ENCODE results near the gene CHP2. TPM values are rescaled to one million over a fixed set of nuclear protein-coding genes. Genes with fewer than 3 reads are reported as not detected.
"Not testable (repeated sequence)": the region's sequence is repeated elsewhere in the genome, so short reads cannot be mapped to it uniquely, and the experiment has no call there.

CHP2 gene
- 10 to 100 TPM in 2 of 12 donors, 1 to 10 TPM in 2, under 1 TPM in 5, not detected in 3; 0.09 to 16.3 (median 0.31) TPM for polyA plus RNA-seq (ENCODE audit: insufficient read length in 12 of 12)
- long read RNA-seq, donor 1, transcript CHP2-201 (7 exons, 2,382 nt): major isoform, 82 of 97 reads
- long read RNA-seq, donor 1, partial matches to known transcripts: 15 of 97 reads
- long read RNA-seq, donor 1, other reads (novel, unspliced or antisense): 0 of 97 reads
- long read RNA-seq, donor 2: 0 reads
- long read RNA-seq, donor 3, partial matches to known transcripts: 0 of 1 reads
- long read RNA-seq, donor 3, other reads (novel, unspliced or antisense): 0 of 1 reads
- long read RNA-seq, donor 4: 0 reads
- long read RNA-seq, donor 5: 0 reads
- long read RNA-seq, donor 6: 0 reads
- long read RNA-seq, donor 7: 0 reads
- long read RNA-seq, donor 8, partial matches to known transcripts: 0 of 1 reads
- long read RNA-seq, donor 8, other reads (novel, unspliced or antisense): 0 of 1 reads
- long read RNA-seq, donor 9, partial matches to known transcripts: 0 of 1 reads
- long read RNA-seq, donor 9, other reads (novel, unspliced or antisense): 0 of 1 reads
- long read RNA-seq, donor 10: 0 reads
- long read RNA-seq, donor 11: 0 reads

DNA sequence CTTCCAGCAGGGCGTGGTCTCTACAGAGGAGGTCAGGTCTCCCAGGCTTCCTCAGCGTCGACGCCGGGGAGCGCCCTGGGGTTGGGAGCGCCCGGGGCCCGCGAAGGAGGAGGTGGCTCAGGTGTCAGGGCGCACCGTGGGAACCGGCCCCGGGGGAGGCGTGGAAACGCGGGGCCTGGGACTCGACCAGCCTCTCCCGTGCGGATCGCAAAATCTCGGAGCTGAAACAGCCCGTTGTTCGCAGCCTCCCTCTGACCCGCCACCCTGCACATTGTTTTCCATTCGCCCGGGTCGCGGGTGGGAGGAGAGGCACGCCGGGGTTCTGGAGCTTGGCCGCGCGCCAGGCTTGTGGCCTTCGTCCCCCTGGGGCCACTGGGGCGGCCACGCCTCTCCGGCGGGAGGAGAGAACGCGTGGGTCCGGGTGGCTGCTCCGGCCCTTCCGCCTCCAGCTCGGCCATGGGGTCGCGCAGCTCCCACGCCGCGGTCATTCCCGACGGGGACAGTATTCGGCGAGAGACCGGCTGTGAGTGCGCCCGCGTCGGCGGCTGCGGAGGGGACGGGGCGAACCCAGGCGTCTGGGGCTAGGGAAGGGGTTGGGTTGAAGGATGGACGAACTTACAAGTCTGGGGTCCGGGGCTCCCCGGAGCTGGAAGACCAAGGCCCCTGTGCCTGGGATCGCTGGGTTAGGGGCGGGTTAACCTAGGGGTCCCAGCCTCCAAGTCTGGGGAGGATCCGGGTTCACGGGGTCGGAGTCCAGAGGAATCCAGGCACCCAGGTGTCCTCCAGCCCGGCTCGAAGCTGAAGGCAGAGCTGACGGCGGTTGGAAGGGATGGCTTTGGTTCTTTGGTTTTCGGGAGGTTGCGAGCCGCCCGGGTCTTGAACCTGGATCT is at the start of gene CHP2:
TSS of gene CHP2 (plus strand) at position 433 of the 890 bp plus-strand sequence. CDS start at position 457, 24 bp downstream.
- no peak for DNase-seq

DNA sequence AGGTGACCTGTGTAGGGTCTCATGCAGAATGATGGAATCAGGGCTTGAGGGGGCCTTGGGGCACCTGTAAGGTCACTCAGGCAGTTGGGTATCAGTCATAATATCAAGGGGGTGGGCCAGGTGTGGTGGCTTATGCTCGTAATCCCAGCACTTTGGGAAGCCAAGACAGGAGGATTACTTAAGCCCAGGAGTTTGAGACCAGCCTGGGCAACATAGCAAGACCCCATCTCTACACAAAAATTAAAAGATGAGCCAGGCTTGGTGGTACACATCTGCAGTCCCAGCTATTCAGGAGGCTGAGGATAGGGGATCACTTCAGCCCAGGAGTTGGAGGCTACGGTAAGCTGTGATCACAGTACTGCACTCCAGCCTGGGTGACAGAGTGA is 49.3 kb upstream of the CHP2 start:
- DNase-seq: no peak

DNA sequence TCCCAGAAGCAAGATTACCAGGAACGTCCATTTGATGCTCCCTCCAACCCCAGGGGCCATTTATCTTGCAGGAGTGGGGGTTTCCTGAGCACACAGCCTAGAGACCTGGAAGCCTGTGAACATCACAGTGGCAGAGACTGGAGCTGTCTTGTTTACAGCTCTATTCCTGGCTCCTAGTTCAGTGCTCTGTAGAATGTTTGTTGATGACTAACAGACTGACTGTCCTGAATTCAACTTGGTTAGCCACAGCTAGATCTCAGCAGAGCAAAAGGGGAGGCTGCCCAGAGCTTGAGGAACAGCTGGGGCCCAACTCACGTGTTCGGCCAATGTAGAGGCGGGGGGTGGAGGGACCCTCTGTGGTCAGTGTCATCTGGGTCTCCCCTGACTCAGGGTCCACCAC is 48.4 kb upstream of the CHP2 start:
- DNase-seq: no peak

DNA sequence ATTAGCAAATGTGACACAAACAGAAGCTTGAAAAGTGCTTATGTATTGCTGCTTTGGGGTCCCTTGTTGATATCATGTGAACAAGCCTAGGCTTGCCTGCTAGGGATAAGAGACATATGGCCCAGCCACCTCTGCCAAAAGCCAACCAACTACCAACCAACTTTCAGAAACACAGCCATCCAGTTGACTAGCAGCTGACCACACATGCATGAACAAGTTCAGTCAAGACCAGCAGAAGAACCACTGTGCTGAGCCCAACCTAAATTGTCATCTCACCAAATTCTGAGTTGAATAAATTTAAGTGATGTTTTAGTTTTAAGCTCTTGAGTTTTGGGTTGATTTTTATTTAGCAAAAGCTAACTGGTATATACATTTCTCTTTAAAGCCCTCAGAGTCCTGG is 45.3 kb upstream of the CHP2 start:
- no peak for DNase-seq

DNA sequence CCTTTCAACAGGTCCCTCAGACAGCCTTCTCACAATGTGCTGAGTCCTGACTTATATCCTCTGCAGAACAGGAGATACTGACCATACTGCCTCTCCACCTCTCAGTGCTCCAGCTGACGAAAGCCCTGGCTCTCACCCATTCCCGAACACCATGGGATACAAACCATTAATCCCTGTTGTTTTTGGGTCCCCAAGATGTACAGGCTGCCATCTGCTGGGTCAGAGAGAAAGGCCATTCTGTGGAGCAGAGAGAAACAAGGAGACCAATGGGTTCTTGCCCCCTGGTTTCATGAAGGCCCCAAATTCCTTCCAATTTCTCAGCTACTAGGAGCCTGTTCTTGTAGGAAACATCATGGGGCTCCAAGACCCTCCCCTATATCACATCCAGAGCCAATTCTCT is 44.8 kb upstream of the CHP2 start:
- DNase-seq: no peak

DNA sequence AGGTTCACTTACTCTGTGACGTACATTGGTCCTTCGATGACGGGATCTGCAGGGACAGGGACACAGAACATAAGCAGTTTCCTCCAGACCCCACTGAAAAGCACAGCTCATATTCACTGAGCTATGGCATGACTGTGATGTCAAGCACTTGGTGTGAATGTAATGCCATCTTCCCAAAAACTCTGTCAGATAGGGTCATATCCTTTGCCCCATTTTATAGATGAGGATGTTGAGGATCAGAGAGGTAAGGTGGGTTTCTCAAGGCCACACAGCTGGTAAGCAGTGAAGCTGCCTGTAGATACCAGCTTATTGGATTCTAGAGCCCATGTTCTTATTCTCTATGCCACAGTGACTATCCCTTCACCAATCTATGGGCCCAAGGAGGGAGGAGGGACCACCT is 44.3 kb upstream of the CHP2 start:
- no peak for DNase-seq

DNA sequence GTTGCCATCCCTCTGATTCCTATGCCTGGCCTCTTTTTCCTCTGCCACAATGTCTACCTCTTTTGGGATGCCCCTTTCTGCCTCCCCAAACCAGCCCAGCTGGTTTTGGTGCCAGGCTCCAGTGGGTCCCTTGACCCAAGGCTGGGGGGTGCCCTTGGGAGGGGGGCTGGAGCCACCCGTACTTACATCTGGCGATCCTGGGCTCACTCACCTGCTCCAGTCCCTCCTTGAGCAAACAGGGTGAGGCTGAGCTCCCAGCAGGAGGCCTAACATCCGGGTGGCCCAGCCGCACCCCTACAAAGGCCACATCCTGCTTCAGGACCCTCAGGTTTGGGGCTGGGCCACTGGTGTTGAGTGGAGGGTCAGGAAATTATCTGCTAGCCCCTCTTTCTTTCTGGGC is 43.0 kb upstream of the CHP2 start:
- no peak for DNase-seq

DNA sequence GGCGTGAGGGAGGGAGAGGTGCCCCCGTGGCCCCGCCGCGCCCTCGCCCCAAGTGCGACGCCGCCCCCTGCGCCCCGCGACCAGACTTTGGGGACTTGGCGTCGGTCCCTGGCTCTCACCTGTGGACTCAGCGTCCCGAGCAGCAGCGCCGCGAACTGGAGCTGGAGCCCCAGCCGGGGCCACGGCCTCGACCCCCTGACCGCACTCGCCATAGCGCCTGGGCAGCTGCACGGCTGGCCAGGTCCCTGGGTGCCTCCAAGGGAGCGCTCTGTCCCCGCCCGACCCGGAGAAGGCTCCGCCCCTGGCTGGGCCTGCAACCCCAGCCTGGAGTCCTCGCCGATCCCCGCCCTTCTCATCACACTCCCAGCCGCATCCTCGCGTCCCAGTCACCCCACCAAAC is 41.9 kb upstream of the CHP2 start, which contains the start of gene ERN2:
TSS of gene ERN2 (minus strand) at position 247 of the 400 bp plus-strand sequence. CDS start at position 212, 35 bp downstream.
- no peak for DNase-seq

DNA sequence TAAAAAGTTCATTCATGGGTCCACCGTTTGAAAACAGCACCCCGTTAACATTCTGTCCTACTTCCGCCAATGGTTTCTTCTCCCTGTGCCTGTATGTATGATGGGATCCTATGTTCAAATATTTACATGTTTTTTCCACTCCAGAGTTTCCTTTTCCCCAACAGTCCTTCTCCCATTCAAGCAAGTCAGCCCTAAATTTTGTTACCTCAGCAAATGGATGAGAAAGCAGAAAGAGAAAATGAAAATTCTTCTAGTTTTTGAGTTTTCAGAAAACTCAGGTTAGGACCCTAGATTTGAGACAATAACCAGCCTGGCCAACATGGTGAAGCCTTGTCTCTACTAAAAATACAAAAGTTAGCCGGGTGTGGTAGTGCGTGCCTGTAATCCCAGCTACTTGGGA is 38.3 kb upstream of the CHP2 start:
- DNase-seq: no peak

DNA sequence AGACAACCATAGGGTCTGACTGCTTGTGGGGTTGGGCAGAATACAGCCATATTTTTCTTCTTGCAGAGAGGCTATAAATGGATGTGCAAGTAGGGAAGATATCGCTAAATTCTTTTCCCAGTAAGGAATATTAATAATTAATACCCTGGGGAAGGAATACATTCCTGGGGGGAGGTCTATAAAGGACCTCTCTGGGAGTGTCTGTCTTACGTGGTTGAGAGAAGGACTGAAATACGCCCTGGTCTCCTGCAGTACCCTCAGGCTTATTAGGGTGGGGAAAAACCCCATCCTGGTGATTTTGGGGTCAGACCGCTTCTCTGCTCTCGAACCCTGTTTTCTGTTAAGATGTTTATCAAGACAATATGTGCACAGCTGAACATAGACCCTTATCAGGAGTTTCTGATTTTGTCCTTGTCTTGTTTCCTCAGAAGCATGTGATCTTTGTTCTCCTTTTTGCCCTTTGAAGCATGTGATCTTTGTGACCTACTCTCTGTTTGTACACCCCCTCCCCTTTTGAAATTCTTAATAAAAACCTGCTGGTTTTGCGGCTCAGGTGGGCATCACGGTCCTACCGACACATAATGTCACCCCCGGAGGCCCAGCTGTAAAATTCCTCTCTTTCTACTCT is 32.1 kb upstream of the CHP2 start:
- not testable (repeated sequence) for DNase-seq

DNA sequence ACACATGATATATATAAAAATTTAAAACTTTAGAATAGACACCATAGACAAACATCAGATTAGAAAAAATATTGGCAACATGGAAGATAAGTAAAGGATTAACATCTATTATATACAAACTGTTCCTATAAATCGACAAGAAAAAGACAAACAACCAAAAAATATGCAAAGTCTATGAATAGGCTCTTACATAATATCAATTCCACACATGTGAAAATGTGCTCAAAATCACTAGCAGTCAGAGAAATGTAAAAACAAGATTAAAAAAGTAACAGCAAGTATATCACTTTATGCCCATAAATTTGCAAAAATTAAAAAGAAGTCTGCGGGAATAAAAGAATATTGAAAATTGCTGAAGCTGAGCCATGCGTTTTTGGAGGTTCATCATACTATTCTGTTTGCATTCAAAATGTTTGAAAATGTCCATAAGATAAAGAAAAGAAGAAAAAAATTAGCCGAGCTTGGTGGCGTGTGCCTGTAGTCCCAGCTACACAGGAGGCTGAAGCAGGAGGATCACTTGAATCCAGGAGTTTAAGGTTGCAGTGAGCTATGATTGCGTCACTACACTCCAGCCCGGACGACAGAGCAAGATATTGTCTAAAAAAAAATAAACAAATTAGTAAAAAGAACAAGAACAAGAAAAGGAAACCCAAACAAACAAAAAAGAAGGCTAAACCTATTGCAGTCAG is 30.6 kb upstream of the CHP2 start:
- no peak for DNase-seq

DNA sequence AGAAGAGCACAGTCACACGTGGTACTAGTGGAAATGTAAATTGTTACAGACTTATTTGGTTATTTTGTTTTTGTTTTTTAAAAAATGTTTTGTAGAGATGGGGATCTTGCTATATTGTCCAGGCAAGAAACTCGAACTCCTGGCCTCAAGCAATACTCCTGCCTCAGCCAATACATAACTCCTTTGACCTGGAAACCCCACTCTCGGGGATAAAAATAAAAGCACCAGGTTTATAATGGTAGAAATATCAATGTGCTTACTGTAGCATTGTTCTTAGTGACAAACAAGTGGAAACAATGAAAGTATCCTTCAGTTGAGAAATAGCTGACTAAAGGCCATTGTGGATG is 30.1 kb upstream of the CHP2 start:
- DNase-seq: no peak

DNA sequence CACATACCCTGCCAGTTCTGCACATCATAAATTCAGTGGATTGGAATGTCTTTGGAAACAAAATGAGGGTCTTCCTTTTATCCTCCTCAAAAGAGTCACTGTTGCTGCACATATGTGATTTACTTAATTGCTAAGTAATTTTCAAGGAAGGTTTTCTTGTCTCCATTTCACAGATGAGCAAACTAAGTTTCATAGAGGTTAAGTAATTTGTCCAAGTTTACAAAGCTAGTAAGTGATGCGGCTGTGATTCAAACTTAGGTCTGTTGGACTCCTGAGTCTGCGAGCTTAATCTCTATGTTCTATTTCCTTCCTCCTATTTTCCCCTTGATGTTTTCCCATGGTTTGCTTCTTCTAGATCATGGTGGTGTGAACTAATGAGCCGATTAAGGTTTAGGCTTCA is 28.1 kb upstream of the CHP2 start:
- no peak for DNase-seq

DNA sequence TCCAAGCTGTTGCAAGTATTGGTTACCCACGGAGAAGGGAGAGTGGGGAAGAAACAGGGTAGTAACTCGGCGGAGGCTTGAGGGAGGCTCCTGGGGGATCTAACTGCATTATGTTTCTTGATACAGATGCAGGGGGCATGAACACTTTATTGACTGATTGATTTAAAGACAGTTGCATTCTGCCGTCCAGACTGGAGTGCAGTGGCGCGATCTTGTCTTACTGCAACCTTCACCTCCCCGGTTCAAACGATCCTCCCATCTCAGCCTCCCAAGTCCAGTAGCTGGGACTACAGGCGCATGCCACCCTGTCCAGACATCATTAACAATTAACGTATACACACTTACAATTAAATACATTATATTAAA is 26.7 kb upstream of the CHP2 start:
- DNase-seq: no peak

DNA sequence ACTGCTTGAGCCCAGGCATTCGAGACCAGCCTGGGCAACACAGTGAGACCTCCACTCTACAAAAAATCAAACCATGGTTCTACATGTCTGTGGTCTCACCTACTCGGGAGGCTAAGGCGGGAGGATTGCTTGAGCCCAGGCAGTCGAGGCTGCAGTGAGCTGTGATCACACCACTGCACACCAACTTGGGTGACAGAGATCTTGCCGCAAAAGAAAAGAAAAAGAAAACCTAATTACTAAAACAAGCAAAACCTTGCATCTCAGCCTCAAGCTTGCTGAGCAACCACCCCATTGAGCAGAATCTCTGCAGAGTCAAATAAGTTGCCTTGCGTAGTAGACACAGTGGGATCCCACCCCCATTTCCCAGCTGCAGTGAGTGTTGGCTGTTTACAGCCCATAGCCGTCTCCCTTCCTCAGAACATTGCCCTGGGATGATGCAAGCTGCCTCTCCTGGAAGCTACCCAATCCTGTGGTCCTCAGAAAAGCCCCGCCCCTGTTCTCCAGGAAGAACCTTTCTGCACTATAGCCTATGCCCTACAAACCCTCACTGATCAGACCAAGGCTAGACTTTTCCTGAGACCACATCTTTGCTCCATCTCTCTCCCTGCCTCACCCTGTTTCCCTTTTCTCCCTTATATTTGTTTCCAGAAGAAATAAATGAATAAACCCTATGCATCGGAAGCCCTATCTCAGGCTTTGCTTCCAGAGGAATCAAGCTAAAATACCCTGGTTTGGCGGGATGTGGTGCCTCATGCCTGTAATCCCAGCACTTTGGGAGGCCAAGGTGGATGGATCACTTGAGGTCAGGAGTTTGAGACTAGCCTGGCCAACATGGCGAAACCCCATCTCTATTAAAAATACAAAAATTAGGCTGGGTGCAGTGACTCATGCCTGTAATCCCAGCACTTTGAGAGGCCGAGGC is 25.1 kb upstream of the CHP2 start:
- no peak for DNase-seq

DNA sequence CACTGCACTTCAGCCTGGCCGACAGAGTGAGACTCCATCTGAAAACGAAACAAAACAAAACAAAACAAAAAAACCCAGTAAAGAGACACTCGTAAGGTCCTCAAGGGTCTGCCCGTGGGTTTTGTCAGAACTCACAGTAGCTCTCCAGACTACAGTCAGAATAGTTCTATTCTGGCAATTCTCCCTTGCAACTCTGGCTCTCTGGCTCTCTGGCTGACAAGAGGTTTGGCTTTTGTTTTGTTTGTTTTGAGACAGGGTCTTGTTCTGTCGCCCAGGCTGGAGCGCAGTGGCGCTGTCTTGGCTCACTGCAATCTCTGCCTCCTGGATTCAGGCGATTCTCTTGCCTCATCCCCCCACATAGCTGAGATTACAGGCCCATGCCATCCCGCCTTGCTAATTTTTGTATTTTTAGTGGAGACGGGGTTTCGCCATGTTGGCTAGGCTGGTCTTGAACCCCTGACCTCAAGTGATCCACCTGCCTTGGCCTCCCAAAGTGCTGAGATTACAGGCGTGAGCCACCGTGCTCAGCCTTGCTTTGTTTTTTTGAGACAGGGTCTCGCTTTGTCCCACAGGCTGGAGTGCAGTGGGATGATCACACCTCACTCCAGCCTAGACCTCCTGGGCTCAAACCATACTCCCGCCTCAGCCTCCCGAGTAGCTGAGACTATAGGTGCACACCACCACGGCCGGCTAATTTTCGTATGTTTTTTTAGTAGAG is 20.5 kb upstream of the CHP2 start:
- no peak for DNase-seq

DNA sequence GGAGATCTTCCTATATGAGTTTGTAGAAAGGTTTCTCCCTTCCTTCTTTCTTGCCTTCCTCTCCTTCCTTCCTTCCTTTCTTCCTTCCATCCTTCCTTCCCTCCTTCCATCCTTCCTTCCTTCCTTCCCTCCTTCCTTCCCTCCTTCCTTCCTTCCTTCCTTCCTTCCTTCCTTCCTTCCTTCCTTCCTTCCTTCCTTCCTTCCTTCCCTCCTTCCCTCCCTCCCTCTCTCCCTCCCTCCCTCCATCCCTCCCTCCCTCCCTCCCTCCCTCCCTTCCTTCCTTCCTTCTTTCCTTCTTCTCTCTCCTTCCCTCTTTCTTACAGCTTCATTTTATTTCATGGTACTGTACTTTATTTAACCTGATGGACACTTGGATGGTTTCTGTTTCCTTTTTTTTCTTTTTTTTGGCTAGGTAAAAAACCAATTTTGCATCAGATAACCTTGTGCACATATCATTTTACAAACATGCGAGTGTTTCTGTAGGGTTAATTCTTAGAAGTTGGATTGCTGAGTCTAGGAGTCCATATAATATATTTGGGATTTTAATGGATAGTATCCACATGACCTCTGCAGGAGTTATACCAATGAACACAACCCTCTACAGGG is 17.3 kb upstream of the CHP2 start:
- not testable (repeated sequence) for DNase-seq

DNA sequence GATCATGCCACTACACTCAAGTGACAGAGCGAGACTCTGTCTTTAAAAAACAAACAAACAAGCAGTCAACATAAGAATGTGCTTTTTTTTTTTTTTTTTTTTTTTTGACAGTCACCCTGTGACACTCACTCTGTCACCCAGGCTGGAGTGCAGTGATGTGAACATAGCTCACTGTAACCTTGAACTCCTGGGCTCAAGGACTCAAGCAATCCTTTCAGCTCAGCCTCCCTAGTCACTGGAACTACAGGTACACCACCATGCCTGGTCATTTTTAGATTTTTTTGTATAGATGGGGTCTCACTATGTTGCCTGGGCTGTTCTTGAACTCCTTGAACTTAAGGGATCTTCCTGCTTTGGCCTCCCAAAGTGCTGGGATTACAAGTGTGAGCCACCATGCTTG is 15.3 kb upstream of the CHP2 start:
- no peak for DNase-seq

DNA sequence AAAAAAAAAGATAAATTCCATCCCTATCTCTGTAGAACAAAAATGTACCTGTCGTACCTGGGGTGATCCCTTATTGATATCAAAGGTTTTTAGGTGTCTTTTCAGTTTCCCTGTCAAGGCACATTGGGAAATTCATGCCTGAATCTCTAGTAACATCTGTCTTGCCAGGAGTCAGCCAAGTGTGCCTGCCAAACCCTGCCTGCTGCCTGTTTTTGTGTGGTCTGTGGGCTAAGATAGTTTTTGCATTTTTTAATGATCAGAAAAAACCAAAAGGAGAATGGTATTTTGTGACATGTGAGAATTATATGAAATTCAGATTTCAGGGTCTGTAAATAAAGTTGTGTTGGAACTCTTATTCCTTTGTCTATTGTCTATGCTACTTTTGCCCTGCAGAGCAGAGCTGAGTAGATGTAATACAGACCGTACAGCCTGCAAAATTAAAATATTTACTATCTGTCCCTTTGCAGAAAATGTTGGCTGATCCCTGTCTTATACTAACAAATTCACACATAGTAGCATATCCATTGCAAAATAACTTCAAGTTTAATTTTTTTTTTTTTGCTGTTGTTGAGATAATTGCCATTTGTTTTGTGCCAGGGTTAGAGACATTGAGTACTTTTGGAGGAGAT is 13.0 kb upstream of the CHP2 start:
- no peak for DNase-seq

Measured in muscle of arm (tissue), 14 donors.